ENCODE measurements around the gene CNTN2. TPM values are rescaled to one million over a fixed set of nuclear protein-coding genes. Genes with fewer than 3 reads are reported as not detected.

CNTN2 gene
- total RNA-seq, 1 experiment from 2014 or later: not detected

GRCh38 chr1:205020466-205020865 is 22.5 kb upstream of the CNTN2 start:
- DNase-seq (ENCODE audit: low read depth): no peak

GRCh38 chr1:205024679-205025078 is 18.3 kb upstream of the CNTN2 start:
- DNase-seq (ENCODE audit: low read depth): no peak

GRCh38 chr1:205025239-205025638 is 17.8 kb upstream of the CNTN2 start:
- no peak for DNase-seq (ENCODE audit: low read depth)

GRCh38 chr1:205026181-205026580 is 16.8 kb upstream of the CNTN2 start:
- DNase-seq (ENCODE audit: low read depth): no peak

GRCh38 chr1:205028390-205028789 is 14.6 kb upstream of the CNTN2 start:
- DNase-seq (ENCODE audit: low read depth): no peak

GRCh38 chr1:205028924-205029323 is 14.1 kb upstream of the CNTN2 start:
- DNase-seq (ENCODE audit: low read depth): no peak

- DNase-seq (ENCODE audit: low read depth): no peak
Observed at GRCh38 chr1:205030241-205030640, 12.8 kb upstream of the CNTN2 start.

GRCh38 chr1:205030896-205031295 is 12.1 kb upstream of the CNTN2 start:
- DNase-seq (ENCODE audit: low read depth): no peak

- no peak for DNase-seq (ENCODE audit: low read depth)
Observed at GRCh38 chr1:205032508-205032907, 10.5 kb upstream of the CNTN2 start.

GRCh38 chr1:205037539-205037938 is 5.5 kb upstream of the CNTN2 start:
- no peak for DNase-seq (ENCODE audit: low read depth)

GRCh38 chr1:205038132-205038786 is 4.8 kb upstream of the CNTN2 start:
- DNase-seq (ENCODE audit: low read depth): no peak

- no peak for DNase-seq (ENCODE audit: low read depth)
Observed at GRCh38 chr1:205041001-205041715, 1.9 kb upstream of the CNTN2 start.

- no peak for DNase-seq (ENCODE audit: low read depth)
Observed at GRCh38 chr1:205041998-205042910, 758 bp upstream of the CNTN2 start.

- no peak for DNase-seq (ENCODE audit: low read depth)
Observed at GRCh38 chr1:205043866-205044265, 854 bp downstream of the CNTN2 start.

- no peak for DNase-seq (ENCODE audit: low read depth)
Observed at GRCh38 chr1:205044741-205045140, 1.7 kb downstream of the CNTN2 start.

- DNase-seq (ENCODE audit: low read depth): no peak
Observed at GRCh38 chr1:205045146-205045545, 2.1 kb downstream of the CNTN2 start.

GRCh38 chr1:205046870-205047269 is 3.9 kb downstream of the CNTN2 start:
- no peak for DNase-seq (ENCODE audit: low read depth)

- no peak for DNase-seq (ENCODE audit: low read depth)
Observed at GRCh38 chr1:205047764-205048231, 4.8 kb downstream of the CNTN2 start.

GRCh38 chr1:205048382-205048781 is 5.4 kb downstream of the CNTN2 start:
- DNase-seq (ENCODE audit: low read depth): no peak

- no peak for DNase-seq (ENCODE audit: low read depth)
Observed at GRCh38 chr1:205049479-205049878, 6.5 kb downstream of the CNTN2 start.

- DNase-seq (ENCODE audit: low read depth): no peak
Observed at GRCh38 chr1:205052690-205053089, 9.7 kb downstream of the CNTN2 start.

- no peak for DNase-seq (ENCODE audit: low read depth)
Observed at GRCh38 chr1:205053296-205053695, 10.3 kb downstream of the CNTN2 start.

Measured in HT1080 (cell line).